CD4-positive, alpha-beta memory T cell (primary cell): Measurements from ENCODE around the gene CUX1. TPM values are rescaled to one million over a fixed set of nuclear protein-coding genes. Genes with fewer than 3 reads are reported as not detected.
"Not testable (repeated sequence)": the region's sequence is repeated elsewhere in the genome, so short reads cannot be mapped to it uniquely, and the experiment has no call there.

Experiments used
- CTCF ChIA-PET: fragments of 350-600 bp; sonication (Branson Sonifier 250); formaldehyde crosslinking; loops from one replicate; lab custom pipeline; 2021; ENCODE audit warnings: inconsistent platforms; ENCODE audit not compliant: partially characterized antibody; lab: Charles Lee
- POLR2A ChIA-PET: fragments of 350-600 bp; sonication (Branson Sonifier 250); formaldehyde crosslinking; loops from one replicate; lab custom pipeline; 2021; ENCODE audit not compliant: partially characterized antibody; lab: Charles Lee
- DNase-seq, 5 donors: peaks; one replicate each; pipeline versions ENCODE4 v3.0.0 to v3.0.0-alpha.2; 2020 to 2022; ENCODE audit warnings: mixed read lengths in 1 of 5
- H3K27ac ChIP-seq: one replicate; pipeline ENCODE4 v1.7.0; 2013; ENCODE audit warnings: low read depth, low read length
- H3K27me3 ChIP-seq: 2 replicates; pipeline ENCODE4 v1.7.0; 2013; ENCODE audit warnings: mild to moderate bottlenecking, low read length, moderate library complexity; ENCODE audit not compliant: insufficient read depth
- H3K36me3 ChIP-seq: 2 replicates; pipeline ENCODE4 v1.7.0; 2013; ENCODE audit warnings: mild to moderate bottlenecking, low read length, moderate library complexity; ENCODE audit not compliant: insufficient read depth
- H3K4me1 ChIP-seq: 2 replicates; pipeline ENCODE4 v1.7.0; 2013; ENCODE audit warnings: mild to moderate bottlenecking, low read length, moderate library complexity; ENCODE audit not compliant: insufficient read depth
- H3K4me3 ChIP-seq, 2 donors: one replicate each; pipeline ENCODE4 v1.7.0; 2013; ENCODE audit warnings: low read length in 2 of 2, mild to moderate bottlenecking in 1 of 2
- H3K9me3 ChIP-seq, 2 donors: one replicate each; pipeline ENCODE4 v1.7.0; 2013; ENCODE audit warnings: low read length in 2 of 2, control low read depth in 1 of 2; ENCODE audit not compliant: control insufficient read depth in 1 of 2
- H3K27ac Mint-ChIP-seq, 7 donors: one replicate each; pipeline ENCODE4 v1.8.0; 2020 to 2021; ENCODE audit warnings: mixed read lengths in 7 of 7, mild to moderate bottlenecking in 6 of 7, inconsistent platforms in 3 of 7, moderate library complexity in 3 of 7
- H3K27me3 Mint-ChIP-seq, 2 donors: one replicate each; pipeline ENCODE4 v1.8.0; 2020 to 2021; ENCODE audit warnings: mixed read lengths in 2 of 2
- H3K36me3 Mint-ChIP-seq, 2 donors: one replicate each; pipeline ENCODE4 v1.8.0; 2020 to 2021; ENCODE audit warnings: mixed read lengths in 2 of 2, inconsistent platforms in 1 of 2, mild to moderate bottlenecking in 1 of 2
- H3K4me1 Mint-ChIP-seq, 4 donors: one replicate each; pipeline ENCODE4 v1.8.0; 2020 to 2021; ENCODE audit warnings: mixed read lengths in 4 of 4, mild to moderate bottlenecking in 1 of 4
- H3K4me3 Mint-ChIP-seq, 8 donors: one replicate each; pipeline ENCODE4 v1.8.0; 2020 to 2021; ENCODE audit warnings: mixed read lengths in 8 of 8, mild to moderate bottlenecking in 7 of 8, moderate library complexity in 6 of 8, inconsistent platforms in 3 of 8
- H3K9me3 Mint-ChIP-seq, 8 donors: one replicate each; pipeline ENCODE4 v1.8.0; 2020 to 2021; ENCODE audit warnings: mixed read lengths in 8 of 8, mild to moderate bottlenecking in 5 of 8, inconsistent platforms in 3 of 8, moderate library complexity in 1 of 8
- intact Hi-C: fragments of 100-400 bp; cut with micrococcal nuclease; formaldehyde crosslinking; loops from one replicate; pipeline ENCODE4 v1.15.1; 2023
- polyA plus RNA-seq, 2 donors: library from polyadenylated mRNA; unstranded; fragments of 300-500 nt; fragmentation: Illumina TruSeq; gene quantifications; one replicate each; pipeline ENCODE4 v1.2.3, GENCODE V29; 2021
- total RNA-seq, 2 experiments: library from RNA; stranded (reverse); gene quantifications; one replicate each; pipeline ENCODE4 v1.2.3, GENCODE V29; 2021

The CUX1 gene
- total and polyA plus RNA-seq, 4 experiments from 2014 or later, result 2.1 to 47.6 (median 36.1) TPM

DNA sequence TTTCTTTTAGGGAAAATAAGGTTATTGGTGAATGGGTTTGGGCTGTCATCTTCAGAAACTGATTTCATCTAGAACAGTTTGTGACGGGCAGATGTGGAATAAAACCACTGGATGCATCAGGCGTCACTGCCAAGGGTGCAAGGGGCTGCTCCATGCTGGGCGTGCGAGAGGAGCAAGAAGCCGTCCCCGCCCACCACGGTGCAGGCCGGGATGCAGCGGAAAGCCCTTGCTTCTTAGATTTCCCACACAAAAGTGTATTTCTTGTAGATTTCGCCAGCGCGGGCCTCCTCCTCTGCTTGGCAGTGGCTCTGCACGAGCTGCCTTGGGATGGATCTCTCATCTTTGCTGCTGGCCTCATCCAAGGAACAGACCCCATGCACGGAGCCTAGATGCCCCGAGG, 189.3 kb downstream of the CUX1 start:
- intact Hi-C loops, result no loop called here
- no peak overlapping the region for H3K4me3 ChIP-seq
- POLR2A ChIA-PET, result no interaction called here
- no peak for DNase-seq
- H3K27me3 Mint-ChIP-seq, result no peaks in the 10 kb centered on the region
- H3K4me1 ChIP-seq, result no peaks in the 10 kb centered on the region
- H3K4me3 Mint-ChIP-seq, result no peak overlapping the region
- H3K9me3 ChIP-seq, result no peaks in the 10 kb centered on the region
- CTCF ChIA-PET, result no interaction called here
- H3K36me3 Mint-ChIP-seq, result peaks cover 2 to 8% of the 10 kb centered on the region in 2 donors
- H3K27me3 ChIP-seq, result no peaks in the 10 kb centered on the region
- H3K27ac ChIP-seq, result no peak overlapping the region
- no peaks in the 10 kb centered on the region for H3K36me3 ChIP-seq
- no peak overlapping the region for H3K27ac Mint-ChIP-seq
- peaks cover 0 to 5% (median 1%) of the 10 kb centered on the region in 4 donors for H3K4me1 Mint-ChIP-seq
- H3K9me3 Mint-ChIP-seq, result peaks cover 0 to 2% (median 0%) of the 10 kb centered on the region in 8 donors

DNA sequence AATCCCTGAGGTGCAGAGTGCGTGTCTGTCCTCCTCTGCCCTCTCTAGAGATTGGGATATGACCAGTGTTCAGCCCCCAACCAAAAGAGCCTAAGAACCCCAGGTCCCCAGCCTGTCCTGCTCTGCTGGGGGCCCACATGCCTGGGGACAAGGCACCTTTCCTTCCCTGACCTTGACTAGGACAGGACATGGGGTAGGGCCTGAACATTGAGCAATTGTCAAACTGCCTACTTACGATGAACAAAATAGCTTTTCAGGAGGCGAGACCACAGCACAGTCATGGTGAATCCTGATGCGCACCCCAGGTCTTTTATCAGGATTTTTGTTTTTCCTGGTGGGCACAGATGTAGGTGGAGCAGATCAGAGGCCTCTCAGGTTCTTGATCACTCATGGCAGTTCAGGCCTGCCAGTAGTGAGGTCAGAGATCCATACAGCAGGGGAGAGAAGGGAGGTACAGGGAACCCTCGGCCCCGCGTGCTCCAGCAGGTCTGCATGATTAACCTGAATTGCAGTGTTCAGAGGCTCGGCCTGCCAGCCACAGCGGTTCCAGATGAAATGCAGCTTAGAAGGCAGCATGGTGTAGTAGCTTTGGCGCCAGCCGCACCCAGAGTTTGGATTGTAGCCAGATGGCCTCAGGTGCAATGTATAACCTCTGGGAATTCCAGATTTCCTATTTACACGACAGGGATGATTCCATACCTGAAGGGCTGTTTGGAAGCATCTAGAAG, 191.3 kb downstream of the CUX1 start:
- H3K4me1 Mint-ChIP-seq, result peaks cover 0 to 5% (median 1%) of the 10 kb centered on the region in 4 donors
- intact Hi-C loops, result no loop called here

DNA sequence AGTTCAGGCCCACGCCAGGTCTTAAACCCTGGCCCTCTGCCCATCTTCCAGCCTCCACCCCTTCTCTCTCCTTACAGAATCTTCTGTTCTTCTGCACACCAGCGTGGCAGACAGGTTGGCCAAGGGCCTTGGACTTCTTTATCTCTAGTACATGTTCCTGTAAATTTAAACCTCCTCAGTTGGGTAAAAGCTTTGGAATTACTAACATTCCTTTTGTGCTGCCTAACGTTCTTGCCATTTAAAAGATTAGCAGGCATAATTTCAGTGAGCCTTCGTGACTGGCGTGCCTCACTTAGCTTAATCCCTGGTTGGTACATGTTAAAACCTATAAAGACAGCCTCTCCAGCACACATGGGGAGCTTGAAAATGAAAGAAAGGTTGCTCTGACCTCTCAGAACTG, 192.2 kb downstream of the CUX1 start:
- peaks cover 0 to 2% (median 0%) of the 10 kb centered on the region in 8 donors for H3K9me3 Mint-ChIP-seq
- H3K27me3 Mint-ChIP-seq, result no peaks in the 10 kb centered on the region
- Histone ChIP-seq H3K4me1 (no peaks in the 10 kb centered on the region), H3K4me3 (no peak overlapping the region), H3K36me3 (no peaks in the 10 kb centered on the region), H3K9me3 (no peaks in the 10 kb centered on the region), H3K27ac (no peak overlapping the region), H3K27me3 (no peaks in the 10 kb centered on the region)
- peaks cover 2 to 13% of the 10 kb centered on the region in 2 donors for H3K36me3 Mint-ChIP-seq
- POLR2A ChIA-PET, result no interaction called here
- peaks cover 0 to 5% (median 1%) of the 10 kb centered on the region in 4 donors for H3K4me1 Mint-ChIP-seq
- CTCF ChIA-PET, result no interaction called here
- peak overlapping the region in 1 of 7 donors; percentile 4 for H3K27ac Mint-ChIP-seq
- intact Hi-C loops, result no loop called here
- no peak for DNase-seq
- no peak overlapping the region for H3K4me3 Mint-ChIP-seq

More for the DNA sequence above, 191.3 kb downstream of the CUX1 start:
- Mint-ChIP-seq H3K36me3 (peaks cover 2 to 8% of the 10 kb centered on the region in 2 donors), H3K9me3 (peaks cover 0 to 2% (median 0%) of the 10 kb centered on the region in 8 donors), H3K27me3 (no peaks in the 10 kb centered on the region), H3K27ac (no peak overlapping the region), H3K4me3 (no peak overlapping the region)
- ChIA-PET POLR2A (no interaction called here), CTCF (no interaction called here)
- Histone ChIP-seq H3K4me3 (no peak overlapping the region), H3K27me3 (no peaks in the 10 kb centered on the region), H3K9me3 (no peaks in the 10 kb centered on the region), H3K36me3 (no peaks in the 10 kb centered on the region), H3K27ac (no peak overlapping the region), H3K4me1 (no peaks in the 10 kb centered on the region)
- DNase-seq, result no peak

DNA sequence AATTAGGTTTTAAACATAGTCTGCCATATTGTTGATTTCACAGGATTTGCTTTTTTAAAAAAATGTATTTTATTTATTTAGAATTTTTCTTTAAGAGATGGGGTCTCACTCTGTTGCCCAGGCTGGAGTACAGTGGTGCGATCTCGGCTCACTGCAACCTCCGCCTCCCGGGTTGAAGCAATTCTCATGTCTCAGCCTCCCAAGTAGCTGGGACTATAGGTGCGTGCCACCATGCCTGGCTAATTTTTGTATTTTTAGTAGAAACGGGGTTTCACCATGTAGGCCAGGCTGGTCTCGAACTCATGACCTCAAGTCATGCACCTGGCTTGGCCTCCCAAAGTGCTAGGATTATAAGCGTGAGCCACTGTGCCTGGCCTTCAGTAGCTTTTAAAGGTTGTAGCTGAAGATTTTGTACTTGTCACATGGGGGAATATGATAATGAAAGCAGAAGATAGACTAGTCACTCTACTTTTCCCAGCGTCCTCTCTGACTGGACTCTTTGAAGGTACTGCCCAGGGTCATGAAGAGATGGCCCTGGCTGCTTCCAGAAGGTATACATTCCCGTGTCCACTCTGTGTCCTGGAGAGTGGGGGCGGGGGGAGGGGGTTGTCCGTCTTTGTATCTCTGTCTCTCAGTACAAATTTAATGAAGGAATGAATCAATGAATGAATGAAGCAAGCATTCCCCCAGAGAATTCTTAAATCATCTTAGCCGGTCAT, 194.8 kb downstream of the CUX1 start:
- POLR2A ChIA-PET, H3K27me3 Mint-ChIP-seq, CTCF ChIA-PET, H3K9me3 Mint-ChIP-seq, H3K4me3 ChIP-seq, H3K27me3 ChIP-seq, H3K4me1 ChIP-seq, H3K9me3 ChIP-seq, H3K27ac Mint-ChIP-seq, H3K36me3 ChIP-seq, DNase-seq, H3K4me3 Mint-ChIP-seq, H3K27ac ChIP-seq, intact Hi-C loops, H3K4me1 Mint-ChIP-seq: not testable (repeated sequence)
- peaks cover 2 to 13% of the 10 kb centered on the region in 2 donors for H3K36me3 Mint-ChIP-seq

DNA sequence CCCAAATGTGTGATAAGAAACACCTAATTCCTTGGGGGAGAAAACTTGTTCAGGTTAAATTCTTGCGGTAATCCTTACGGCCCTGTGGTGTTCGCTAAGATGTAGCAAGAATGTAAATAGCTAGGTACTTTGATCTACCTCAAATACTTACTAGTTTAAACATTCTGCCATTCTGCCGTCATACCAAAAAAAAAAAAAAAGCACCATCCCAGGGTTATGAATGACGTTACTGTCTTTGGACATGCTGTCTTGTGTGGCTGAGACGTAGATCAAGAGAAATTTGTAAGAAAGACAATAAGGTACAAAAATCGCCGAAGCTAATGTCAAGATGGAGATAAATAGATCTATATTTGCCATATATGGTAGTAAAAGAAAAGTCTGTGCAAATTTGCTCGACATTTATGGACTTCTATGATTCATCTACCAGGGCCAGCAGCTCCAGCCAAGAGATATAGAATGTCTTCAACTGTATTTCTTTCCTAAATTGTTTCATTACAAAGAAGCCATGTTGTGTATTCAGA, 195.6 kb downstream of the CUX1 start:
- H3K9me3 ChIP-seq, result no peaks in the 10 kb centered on the region
- no peaks in the 10 kb centered on the region for H3K27me3 Mint-ChIP-seq
- H3K27me3 ChIP-seq, result no peaks in the 10 kb centered on the region
- no peak overlapping the region for H3K27ac ChIP-seq
- intact Hi-C loops, result no loop called here
- H3K4me1 ChIP-seq, result no peaks in the 10 kb centered on the region
- no peaks in the 10 kb centered on the region for H3K9me3 Mint-ChIP-seq
- peaks cover 2 to 13% of the 10 kb centered on the region in 2 donors for H3K36me3 Mint-ChIP-seq
- H3K4me1 Mint-ChIP-seq, result peaks cover 0 to 2% (median under 1%) of the 10 kb centered on the region in 4 donors
- H3K27ac Mint-ChIP-seq, result no peak overlapping the region
- no peak for DNase-seq
- no peaks in the 10 kb centered on the region for H3K36me3 ChIP-seq
- POLR2A ChIA-PET, result no interaction called here
- H3K4me3 Mint-ChIP-seq, result no peak overlapping the region
- CTCF ChIA-PET, result no interaction called here
- no peak overlapping the region for H3K4me3 ChIP-seq

DNA sequence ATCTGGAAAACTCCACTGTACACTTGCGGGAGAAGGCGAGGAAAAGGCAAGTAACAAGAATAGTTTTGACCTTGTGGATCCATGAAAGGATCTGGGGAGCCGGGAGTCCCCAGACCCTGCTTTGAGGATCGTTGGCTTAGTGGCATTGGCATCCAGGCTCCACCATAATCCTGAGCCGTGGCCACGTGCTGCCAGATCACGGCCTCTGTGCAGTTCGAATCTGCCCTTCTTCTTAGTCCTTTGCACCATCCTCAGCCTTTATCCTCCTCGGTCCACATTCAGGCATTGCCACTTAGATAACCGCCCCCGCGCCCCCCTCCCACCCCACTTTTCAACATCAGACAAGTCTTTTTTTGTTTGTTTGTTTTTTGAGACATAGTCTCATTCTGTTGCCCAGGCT, 201.4 kb downstream of the CUX1 start:
- no peaks in the 10 kb centered on the region for H3K4me1 ChIP-seq
- H3K9me3 ChIP-seq, result no peaks in the 10 kb centered on the region
- no peaks in the 10 kb centered on the region for H3K27me3 ChIP-seq
- no peak for DNase-seq
- Mint-ChIP-seq H3K4me1 (peaks cover 0 to 2% (median 0%) of the 10 kb centered on the region in 4 donors), H3K9me3 (no peaks in the 10 kb centered on the region), H3K27ac (no peak overlapping the region), H3K4me3 (no peak overlapping the region), H3K27me3 (no peaks in the 10 kb centered on the region), H3K36me3 (peaks cover 0 to 7% of the 10 kb centered on the region in 2 donors)
- intact Hi-C loops, result no loop called here
- no peaks in the 10 kb centered on the region for H3K36me3 ChIP-seq
- H3K4me3 ChIP-seq, result no peak overlapping the region
- H3K27ac ChIP-seq, result no peak overlapping the region
- CTCF ChIA-PET, result no interaction called here
- POLR2A ChIA-PET, result no interaction called here

DNA sequence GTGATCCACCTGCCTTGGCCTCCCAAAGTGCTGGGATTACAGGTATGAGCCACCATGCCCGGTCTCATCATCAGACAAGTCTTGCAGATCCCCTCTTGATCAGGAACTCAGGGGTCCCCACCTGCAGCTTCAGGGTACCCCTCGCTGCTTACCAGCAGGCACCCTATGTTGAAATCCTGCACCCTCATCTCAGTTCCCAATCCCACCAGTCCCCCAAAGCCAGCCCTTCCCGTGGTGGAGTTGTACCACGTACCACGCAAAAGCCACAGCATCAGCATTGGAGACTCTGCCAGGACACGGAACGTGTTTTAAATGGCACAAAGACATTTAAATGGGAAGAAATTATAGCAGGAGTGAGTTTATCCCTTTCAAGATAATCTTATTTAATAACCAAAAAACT, 202.0 kb downstream of the CUX1 start:
- ChIA-PET POLR2A (no interaction called here), CTCF (no interaction called here)
- no peaks in the 10 kb centered on the region for H3K27me3 Mint-ChIP-seq
- no peak overlapping the region for H3K27ac ChIP-seq
- intact Hi-C loops, result no loop called here
- no peaks in the 10 kb centered on the region for H3K9me3 ChIP-seq
- no peaks in the 10 kb centered on the region for H3K9me3 Mint-ChIP-seq
- peaks cover 0 to 2% (median 0%) of the 10 kb centered on the region in 4 donors for H3K4me1 Mint-ChIP-seq
- DNase-seq, result no peak
- no peak overlapping the region for H3K27ac Mint-ChIP-seq
- peaks cover 0 to 5% of the 10 kb centered on the region in 2 donors for H3K36me3 Mint-ChIP-seq
- no peaks in the 10 kb centered on the region for H3K4me1 ChIP-seq
- no peaks in the 10 kb centered on the region for H3K27me3 ChIP-seq
- H3K36me3 ChIP-seq, result no peaks in the 10 kb centered on the region
- H3K4me3 Mint-ChIP-seq, result no peak overlapping the region
- H3K4me3 ChIP-seq, result no peak overlapping the region
